GM18907 (cell line): ENCODE data around the gene HMGN4.
"Not testable (repeated sequence)": the region's sequence is repeated elsewhere in the genome, so short reads cannot be mapped to it uniquely, and the experiment has no call there.

Experiments
- ATAC-seq: cut with Tn5 transposase; IDR thresholded peaks from one replicate; pipeline ENCODE4 v1.9.1; 2021; ENCODE audit warnings: mild to moderate bottlenecking, moderate library complexity; ENCODE audit not compliant: unreplicated experiment

The HMGN4 gene

DNA sequence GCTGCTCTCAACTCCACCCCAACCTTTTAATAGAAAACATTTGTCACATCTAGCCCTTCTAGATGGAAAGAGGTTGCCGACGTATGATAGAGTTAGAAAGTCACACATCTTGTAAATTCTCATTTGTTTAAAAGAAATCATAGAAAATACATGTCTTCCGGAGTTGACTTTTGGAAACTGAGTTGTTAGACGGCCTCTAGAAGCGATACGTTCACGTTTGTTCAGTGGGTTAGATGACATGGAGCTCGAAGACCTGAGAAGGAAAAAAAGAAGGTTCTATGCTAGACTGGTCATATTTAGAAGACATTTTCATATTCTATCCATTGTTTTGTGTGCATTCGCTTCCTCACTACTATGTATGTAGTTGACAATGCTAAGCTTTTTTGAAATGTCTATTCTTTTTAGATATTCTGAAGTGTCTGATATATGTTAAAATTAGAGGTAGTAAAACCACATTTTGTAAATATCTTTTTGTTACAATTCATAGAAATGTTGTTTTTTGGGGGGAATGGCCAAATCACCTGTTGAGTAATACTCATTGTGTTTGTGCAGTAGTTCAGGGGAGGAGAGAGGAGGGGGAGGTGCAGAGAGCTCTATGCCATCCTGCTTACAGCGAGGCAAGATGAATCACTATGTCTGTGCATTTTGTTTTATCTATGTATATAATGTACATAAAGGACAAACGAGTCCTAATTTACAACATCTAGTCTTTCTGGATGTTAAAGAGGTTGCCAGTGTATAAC, 15.5 kb upstream of the HMGN4 start:
- ATAC-seq = not testable (repeated sequence)

GRCh38 chr6:26524314-26524713, 13.9 kb upstream of the HMGN4 start:
- ATAC-seq = not testable (repeated sequence)

- no peak for ATAC-seq
Observed at GRCh38 chr6:26524722-26525370, 13.3 kb upstream of the HMGN4 start.

DNA sequence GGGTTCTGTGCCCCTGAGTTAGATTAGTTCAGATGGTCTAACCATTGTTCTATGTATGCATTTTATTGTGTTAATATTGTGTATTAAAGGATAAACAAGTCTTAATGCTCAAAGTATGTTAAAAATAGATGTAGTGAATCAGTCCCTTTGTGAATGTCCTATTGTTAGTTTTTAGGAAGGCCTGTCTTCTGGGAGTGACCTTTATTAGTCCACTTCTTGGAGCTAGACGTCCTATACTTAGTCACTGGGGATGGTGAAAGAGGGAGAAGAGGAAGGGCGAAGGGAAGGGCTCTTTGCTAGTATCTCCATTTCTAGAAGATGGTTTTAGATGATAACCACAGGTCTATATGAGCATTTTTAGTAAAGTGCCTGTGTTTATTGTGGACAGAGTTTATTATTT, 12.3 kb upstream of the HMGN4 start:
- no peak for ATAC-seq

DNA sequence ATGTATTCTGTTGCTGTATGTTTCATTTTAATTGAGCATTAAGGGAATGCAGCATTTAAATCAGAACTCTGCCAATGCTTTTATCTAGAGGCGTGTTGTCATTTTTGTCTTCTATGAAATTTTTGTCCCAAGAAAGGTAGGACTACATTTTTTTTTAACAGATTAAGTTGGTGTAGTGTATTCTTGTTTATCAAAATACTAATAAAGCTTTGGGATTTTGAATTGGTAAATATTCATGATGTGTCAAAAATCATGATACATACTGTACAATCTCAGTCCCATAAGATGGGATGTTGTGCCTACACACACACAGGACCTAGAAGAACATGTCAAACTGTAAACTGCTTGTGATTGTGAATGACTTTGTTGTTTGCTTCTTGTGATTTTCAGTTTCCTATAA, 11.2 kb upstream of the HMGN4 start:
- ATAC-seq = no peak

DNA sequence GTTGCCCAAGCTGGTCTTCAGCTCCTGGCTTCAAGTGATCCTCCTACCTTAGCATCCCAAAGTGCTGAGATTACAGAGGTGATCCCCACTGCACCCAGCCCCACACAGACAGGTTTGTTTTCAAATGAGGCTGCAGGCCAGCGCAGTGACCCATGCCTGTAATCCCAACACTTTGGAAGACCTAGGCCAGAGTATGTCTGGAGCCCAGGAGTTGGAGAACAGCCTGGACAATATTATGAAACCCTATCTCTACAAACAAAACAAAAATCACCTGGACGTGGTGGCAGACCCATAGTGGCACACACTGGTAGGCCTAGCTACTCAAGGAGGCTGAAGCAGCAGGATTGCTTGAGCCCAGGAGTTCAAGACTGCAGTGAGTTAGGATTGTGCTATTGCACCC, 8.0 kb upstream of the HMGN4 start:
- no peak for ATAC-seq

DNA sequence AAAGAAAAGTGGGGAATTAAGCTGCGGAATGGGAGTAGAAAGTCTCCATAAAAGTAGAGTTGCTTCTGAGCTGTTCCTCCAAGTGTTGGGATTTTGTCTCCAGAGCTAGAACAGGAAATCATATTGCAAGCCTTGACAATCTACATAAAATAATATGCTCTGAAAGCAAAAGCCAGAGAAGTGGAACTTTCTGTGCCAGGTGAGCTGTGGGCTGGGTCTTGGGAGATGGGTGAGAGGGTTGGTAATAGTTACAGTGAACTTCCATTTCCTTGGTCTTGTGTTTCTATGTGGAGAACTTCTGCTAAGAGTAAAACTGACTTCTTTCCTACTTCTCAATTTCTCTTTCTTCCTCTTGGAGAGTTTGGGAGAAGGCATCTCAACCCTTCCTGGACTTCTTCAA, 6.3 kb upstream of the HMGN4 start:
- ATAC-seq = no peak

DNA sequence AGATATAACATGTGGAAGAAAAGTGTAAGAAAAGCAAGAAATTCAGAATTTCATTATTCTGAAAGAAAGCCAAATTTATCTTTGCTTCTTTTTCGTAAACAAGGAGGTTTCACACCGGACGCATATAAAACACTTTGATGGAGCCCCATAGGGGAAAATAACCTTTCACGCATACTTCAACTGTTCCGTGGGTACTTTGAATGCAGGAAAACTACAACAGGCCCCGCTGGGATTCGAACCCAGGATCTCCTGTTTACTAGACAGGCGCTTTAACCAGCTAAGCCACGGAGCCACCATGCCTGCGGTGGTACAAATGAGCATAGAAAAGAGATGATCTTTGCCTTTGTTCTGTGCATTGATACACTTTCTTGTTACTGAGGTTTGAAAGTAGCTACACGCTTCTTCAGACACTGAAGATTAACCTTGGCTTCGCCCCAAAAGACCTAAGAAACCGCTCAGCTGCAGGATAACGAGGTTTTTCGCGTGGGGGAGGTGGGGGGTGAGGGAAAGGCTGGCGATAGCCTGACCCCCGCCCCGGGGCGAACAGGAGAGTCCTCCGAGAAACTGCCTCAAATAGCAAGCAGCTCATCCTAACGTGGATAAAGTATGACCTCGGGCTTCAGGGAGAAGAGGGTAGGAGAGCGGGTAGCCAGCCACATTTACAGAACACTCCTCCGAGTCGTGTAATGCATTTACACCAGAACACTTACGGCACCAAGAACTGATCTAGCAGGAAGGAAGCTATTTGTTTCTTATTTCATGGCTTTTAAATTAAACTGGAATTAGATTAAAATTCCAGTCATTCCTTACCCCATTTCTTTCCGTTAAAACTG, 5.3 kb upstream of the HMGN4 start:
- peak; percentile 35 for ATAC-seq

DNA sequence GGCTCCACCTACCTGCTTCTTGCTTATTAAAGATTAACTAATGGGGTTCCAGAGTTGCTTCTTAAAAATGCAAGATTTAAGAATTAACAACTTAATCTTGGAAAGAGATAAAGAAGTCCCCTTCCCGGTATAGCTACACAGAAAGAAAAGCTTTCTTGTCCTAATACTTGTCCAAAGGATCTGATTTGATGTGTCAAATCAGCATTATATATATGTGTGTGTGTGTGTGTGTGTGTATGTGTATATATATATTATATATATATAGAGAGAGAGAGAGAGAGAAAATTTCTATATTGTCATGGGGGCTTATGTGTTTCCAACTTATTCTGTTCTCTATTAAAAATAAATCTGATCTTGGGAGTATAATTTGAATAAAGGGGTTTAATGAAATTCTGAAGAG, 4.6 kb upstream of the HMGN4 start:
- no peak for ATAC-seq

DNA sequence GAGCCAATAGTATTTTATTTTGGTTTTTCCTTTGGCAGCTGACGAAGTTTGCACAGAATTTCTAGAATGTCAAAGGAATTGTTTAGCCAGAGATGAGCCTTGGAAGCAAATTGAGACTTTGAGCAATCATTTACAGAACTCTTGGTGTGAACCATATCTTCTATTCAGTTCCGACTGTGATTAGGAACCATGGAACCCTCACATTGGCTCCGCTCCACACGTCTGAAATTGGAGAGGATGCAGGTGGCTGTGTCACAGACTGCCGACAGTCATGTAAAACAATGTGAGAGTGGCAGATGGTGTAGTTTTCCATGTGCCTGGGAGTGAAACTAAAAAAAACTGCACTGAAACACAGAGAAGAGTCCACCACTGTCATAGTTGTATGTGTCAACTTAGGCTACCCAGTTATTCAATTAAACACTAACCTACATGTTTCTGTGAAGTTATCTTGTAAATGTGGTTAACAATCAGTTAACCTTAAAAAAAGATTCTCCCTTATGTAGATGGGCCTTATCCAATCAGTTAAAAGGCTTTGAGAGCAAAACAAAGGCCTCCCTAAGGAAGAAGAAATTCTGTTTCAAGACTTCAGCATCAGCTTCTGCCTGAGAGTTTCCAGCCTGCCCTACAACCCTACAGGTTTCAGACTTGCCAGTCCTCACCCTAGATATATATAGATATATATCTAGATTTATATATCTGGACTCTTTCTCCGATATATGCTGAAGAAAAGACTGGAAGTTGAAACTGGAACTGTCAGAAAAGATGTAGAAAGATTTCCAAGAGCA, 3.3 kb upstream of the HMGN4 start:
- ATAC-seq = no peak

GRCh38 chr6:26536571-26537159, 1.5 kb upstream of the HMGN4 start:
- ATAC-seq = peak; percentile 21

DNA sequence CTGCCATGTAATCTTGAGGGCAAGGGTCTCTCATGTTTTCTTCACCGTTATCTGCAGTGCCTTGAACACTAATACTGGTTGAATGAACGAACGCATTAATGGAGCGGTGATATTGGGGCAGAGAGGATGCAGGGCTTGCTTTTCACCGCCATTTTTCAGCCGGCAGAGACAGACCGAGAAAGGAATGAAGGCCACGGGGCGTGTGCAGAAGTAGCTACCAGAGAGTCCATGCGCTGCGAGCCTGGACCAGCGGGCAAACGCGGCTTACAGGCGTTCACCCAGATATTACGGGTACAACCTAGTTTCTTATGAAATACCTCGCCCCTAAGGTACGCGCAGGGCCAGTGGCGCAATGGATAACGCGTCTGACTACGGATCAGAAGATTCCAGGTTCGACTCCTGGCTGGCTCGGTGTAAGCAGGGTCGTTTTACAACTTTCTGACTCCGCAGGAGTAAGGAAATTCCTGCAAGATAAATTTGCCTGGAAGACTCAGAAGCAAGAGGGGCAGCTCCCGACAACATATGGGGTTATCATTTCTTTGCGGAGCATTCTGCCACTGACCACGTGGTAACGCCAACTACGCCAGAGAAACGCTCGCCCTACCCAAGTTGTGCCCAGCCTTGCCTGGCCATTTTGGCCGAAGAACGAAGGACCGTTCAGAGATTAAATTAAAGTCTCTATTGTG, 863 bp upstream of the HMGN4 start:
- peak; percentile 46 for ATAC-seq

DNA sequence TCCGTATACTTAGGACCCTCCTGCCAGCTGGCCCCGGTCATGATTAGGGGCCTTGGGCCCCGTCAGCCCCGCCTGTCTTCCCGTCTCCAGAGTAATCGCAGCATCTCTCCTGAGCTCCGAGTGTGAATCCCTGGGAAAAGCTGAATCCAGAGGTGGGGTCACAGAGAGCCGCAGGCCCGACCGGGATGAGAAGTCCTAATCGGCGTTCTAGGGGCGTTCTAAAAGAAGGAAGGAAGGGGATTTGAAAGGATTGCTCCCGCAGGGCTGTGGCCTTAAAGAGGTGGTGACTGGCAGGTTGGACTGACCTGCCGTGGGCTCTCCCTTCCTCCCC, 371 bp downstream of the HMGN4 start:
- peak; percentile 2 for ATAC-seq

DNA sequence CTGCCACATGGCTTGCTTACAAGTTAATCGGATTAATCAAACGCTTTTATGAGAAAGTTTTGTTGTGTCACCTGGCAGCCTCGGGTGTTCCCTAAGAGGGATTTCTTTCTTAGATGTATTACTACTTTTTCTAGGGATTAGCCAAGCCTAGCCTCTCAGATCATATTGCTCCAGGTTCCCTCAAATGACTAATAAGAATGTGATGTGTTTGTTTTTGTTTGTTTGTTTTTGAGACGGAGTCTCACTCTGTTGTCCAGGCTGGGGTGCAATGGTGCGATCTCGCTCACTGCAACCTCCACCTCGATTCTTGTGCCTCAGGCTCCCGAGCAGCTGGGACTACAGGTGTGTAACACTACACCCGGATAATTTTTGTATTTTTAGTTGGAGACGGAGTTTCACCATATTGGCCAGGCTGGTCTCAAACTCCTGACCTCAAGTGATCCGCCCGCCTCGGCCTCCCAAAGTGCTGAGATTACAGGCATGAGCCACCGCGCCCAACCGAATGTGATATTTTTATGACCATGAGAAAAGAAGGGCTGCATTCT, 977 bp downstream of the HMGN4 start:
- no peak for ATAC-seq

GRCh38 chr6:26541579-26541978, 3.4 kb downstream of the HMGN4 start:
- no peak for ATAC-seq

- no peak for ATAC-seq
Observed at GRCh38 chr6:26543953-26544352, 5.8 kb downstream of the HMGN4 start.

GRCh38 chr6:26544473-26544872, 6.3 kb downstream of the HMGN4 start:
- ATAC-seq = no peak

DNA sequence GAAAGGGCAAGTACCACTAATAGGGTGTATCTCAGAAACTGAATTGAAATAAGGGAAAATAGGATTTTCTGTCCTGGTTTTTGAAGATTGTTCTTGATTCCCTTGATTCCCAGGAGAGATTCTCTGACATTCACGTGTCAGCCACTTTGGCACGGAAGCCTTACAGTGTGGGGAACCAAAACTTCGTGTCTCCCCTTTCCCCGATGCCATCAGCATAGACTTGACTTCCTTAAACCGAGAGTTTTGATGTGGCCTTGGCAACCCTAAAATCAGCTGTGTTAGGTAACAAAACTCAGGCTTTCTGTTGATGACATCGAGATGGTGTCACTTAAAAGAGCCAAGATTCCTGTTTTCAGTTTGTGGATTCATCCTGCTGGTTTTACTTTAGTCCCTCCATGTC, 7.5 kb downstream of the HMGN4 start:
- ATAC-seq = no peak

- not testable (repeated sequence) for ATAC-seq
Observed at GRCh38 chr6:26547363-26547762, 9.2 kb downstream of the HMGN4 start.
